GM12878 (cell line): ENCODE results near the gene RASL11A. TPM values are rescaled to one million over a fixed set of nuclear protein-coding genes. Genes with fewer than 3 reads are reported as not detected.

Experiments used
- ATAC-seq: fragments of 200-7000 bp; cut with Tn5 transposase; 3 replicates; pipeline ENCODE4 v1.9.1; 2020; ENCODE audit warnings: mild to moderate bottlenecking, moderate library complexity
- BruUV-seq: library from RNA; stranded (reverse); fragments of 400-500 nt; replicated peaks from 2 replicates; lab custom pipeline; 2021; lab: Mats Ljungman, UMichigan
- CTCF ChIA-PET: fragments of 300-600 bp; sonication (Branson Sonifier 250); formaldehyde crosslinking; extraction: SDS; loops from one replicate; lab custom pipeline; 2021; ENCODE audit warnings: inconsistent platforms; lab: Yijun Ruan, JAX
- POLR2A ChIA-PET: fragments of 350-600 bp; formaldehyde crosslinking; extraction: SDS; loops from one replicate; lab custom pipeline; 2021; ENCODE audit warnings: inconsistent platforms; lab: Charles Lee
- RAD21 ChIA-PET: fragments of 300-600 bp; sonication (Branson Sonifier 250); formaldehyde crosslinking; loops from one replicate; lab custom pipeline; 2023; ENCODE audit warnings: antibody characterized with exemption; ENCODE audit not compliant: unreplicated experiment; lab: Charles Lee
- SMC1A ChIA-PET: fragments of 300-600 bp; sonication (Branson Sonifier 250); formaldehyde crosslinking; loops from one replicate; lab custom pipeline; 2023; ENCODE audit not compliant: unreplicated experiment, uncharacterized antibody; lab: Charles Lee
- DNase-seq: peaks from one replicate; pipeline ENCODE4 v3.0.0-alpha.2; 2011; ENCODE audit warnings: low read depth, low spot score
- FAIRE-seq: peaks from 3 replicates; lab custom pipeline; 2011; peaks lifted over from hg19 to GRCh38; lab: Jason Lieb, UNC
- H2AFZ ChIP-seq: 2 replicates; pipeline ENCODE4 v1.6.0; 2011; ENCODE audit warnings: low read depth, low read length, control low read depth; ENCODE audit not compliant: control insufficient read depth
- H3K27ac ChIP-seq: 2 replicates; pipeline ENCODE4 v1.5.1; 2011; ENCODE audit warnings: control low read depth; ENCODE audit not compliant: control insufficient read depth, insufficient read depth
- H3K27me3 ChIP-seq, 2 experiments: replicated peaks in 1 of 2; 2 replicates each; pipeline versions ENCODE4 v1.6.0 to v1.6.1; 2011; ENCODE audit warnings: low read length in 1 of 2; ENCODE audit not compliant: control insufficient read depth in 2 of 2, insufficient read depth in 2 of 2
- H3K36me3 ChIP-seq, 2 experiments: 2 replicates each; pipeline ENCODE4 v1.5.1; 2011; ENCODE audit warnings: low read length in 1 of 2; ENCODE audit not compliant: control insufficient read depth in 2 of 2, insufficient read depth in 2 of 2
- H3K4me1 ChIP-seq: 2 replicates; pipeline ENCODE4 v1.6.1; 2011; ENCODE audit warnings: mild to moderate bottlenecking, low read length, moderate library complexity, mixed read lengths; ENCODE audit not compliant: control insufficient read depth, insufficient read depth
- H3K4me2 ChIP-seq: 2 replicates; pipeline ENCODE4 v1.6.0; 2011; ENCODE audit warnings: control low read depth; ENCODE audit not compliant: control insufficient read depth, insufficient read depth
- H3K4me3 ChIP-seq: fragments of 200-600 bp; sonication (generic); 2 replicates; pipeline ENCODE4 v1.5.1; 2016
- H3K79me2 ChIP-seq: 2 replicates; pipeline ENCODE4 v1.6.0; 2011; ENCODE audit warnings: low read length; ENCODE audit not compliant: control insufficient read depth, insufficient read depth
- H3K9ac ChIP-seq: 2 replicates; pipeline ENCODE4 v1.8.0; 2011; ENCODE audit warnings: low read length, control low read depth, mixed read lengths; ENCODE audit not compliant: control insufficient read depth, insufficient read depth
- H3K9me3 ChIP-seq: replicated peaks from 3 replicates; pipeline ENCODE4 v1.5.1; 2011; ENCODE audit warnings: mild to moderate bottlenecking, low read length; ENCODE audit not compliant: control insufficient read depth, insufficient read depth
- H4K20me1 ChIP-seq: 2 replicates; pipeline ENCODE4 v1.6.0; 2011; ENCODE audit not compliant: control insufficient read depth, insufficient read depth
- CHD1 ChIP-seq: IDR thresholded peaks from 2 replicates; pipeline ENCODE4 v1.6.1; 2012; ENCODE audit warnings: low read depth, low read length, improper control_type of control experiment
- EED ChIP-seq: sonication (generic); IDR thresholded peaks from 2 replicates; pipeline ENCODE4 v1.6.1; 2016; ENCODE audit warnings: antibody characterized with exemption, low read depth
- JUND ChIP-seq: IDR thresholded peaks from 2 replicates; pipeline ENCODE4 v1.6.1; 2012; ENCODE audit warnings: low read depth, mild to moderate bottlenecking, low read length, improper control_type of control experiment, moderate library complexity
- LARP7 ChIP-seq: fragments of 450-650 bp; IDR thresholded peaks from 2 replicates; pipeline ENCODE4 v1.6.1; 2017; ENCODE audit warnings: mild to moderate bottlenecking
- MYC ChIP-seq: IDR thresholded peaks from 2 replicates; pipeline ENCODE4 v1.6.1; 2011; ENCODE audit warnings: mild to moderate bottlenecking, low read length, moderate library complexity, inconsistent platforms; ENCODE audit not compliant: insufficient read depth, insufficient replicate concordance, insufficient read length, severe bottlenecking
- PML ChIP-seq: IDR thresholded peaks from 2 replicates; pipeline ENCODE4 v1.6.1; 2012; ENCODE audit warnings: low read length, inconsistent platforms
- RAD51 ChIP-seq: fragments of 450-650 bp; IDR thresholded peaks from 2 replicates; pipeline ENCODE4 v1.6.1; 2016; ENCODE audit warnings: moderate library complexity, mild to moderate bottlenecking, inconsistent platforms
- RFX5 ChIP-seq: IDR thresholded peaks from 2 replicates; pipeline ENCODE4 v1.6.1; 2011; ENCODE audit warnings: low read depth, low read length, improper control_type of control experiment
- YY1 ChIP-seq: IDR thresholded peaks from 2 replicates; pipeline ENCODE4 v1.6.1; 2011; ENCODE audit warnings: low read depth, mild to moderate bottlenecking, low read length
- WGBS: methylation state at CpG from one replicate; pipeline ENCODE4 v1.1.6; 2016; ENCODE audit warnings: low lambda C conversion rate; ENCODE audit not compliant: insufficient replicate concordance, insufficient coverage; ENCODE audit errors: missing lambda C conversion rate; 5-methylcytosine and 5-hydroxymethylcytosine counted together
- in situ Hi-C: fragments of 300-500 bp; cut with MboI; formaldehyde crosslinking; loops from 9 replicates; pipeline ENCODE4 v1.14.3; 2018; ENCODE audit warnings: mixed read lengths
- intact Hi-C: fragments of 100-400 bp; cut with micrococcal nuclease; formaldehyde crosslinking; loops from one replicate; pipeline ENCODE4 v1.14.2; 2022; ENCODE audit not compliant: unreplicated experiment
- polyA plus RNA-seq, 11 experiments: library from polyadenylated mRNA; depleted of rRNA in 4 of 11; unstranded in 6 of 11; stranded (reverse) in 5 of 11; fragments of >200 nt; fragmentation: Nextera tagmentation in 4 of 11; fragmentation: Illumina TruSeq in 1 of 11; extraction: Ambion mirVana in 4 of 11; extraction: Trizol in 1 of 11; gene quantifications; 1 replicate in 1 of 11; 2 replicates in 10 of 11; pipeline versions ENCODE4 v1.2.1 to v1.2.3, GENCODE V29; 2011 to 2016; ENCODE audit warnings: inconsistent platforms in 2 of 11, missing spikeins in 2 of 11, low read depth in 1 of 11
- total RNA-seq, 4 experiments: library from RNA; depleted of rRNA in 3 of 4; stranded (reverse); fragments of >200 nt in 3 of 4; fragmentation: Illumina TruSeq in 1 of 4; extraction: Trizol in 1 of 4; gene quantifications; 2 replicates each; pipeline versions ENCODE4 v1.2.1 to v1.2.3, GENCODE V29; 2013 to 2021
- TF ChIP-seq, protein P1 (sequence below): IDR thresholded peaks from 2 replicates; pipeline ENCODE4 v1.6.1; 2011; ENCODE audit warnings: mild to moderate bottlenecking, low read depth, low read length, moderate library complexity; ENCODE audit not compliant: insufficient replicate concordance
- TF ChIP-seq, protein P2 (sequence below): IDR thresholded peaks from 2 replicates; pipeline ENCODE4 v1.6.1; 2011; ENCODE audit warnings: borderline replicate concordance, low read depth, mild to moderate bottlenecking, moderate library complexity, low read length; ENCODE audit not compliant: insufficient read depth, poor library complexity, severe bottlenecking
- TF ChIP-seq, protein P3 (sequence below): fragments of 450-650 bp; IDR thresholded peaks from 2 replicates; pipeline ENCODE4 v1.6.1; 2016; ENCODE audit warnings: mild to moderate bottlenecking

Gene RASL11A
- total and polyA plus RNA-seq, 10 of the 15 experiments (the other 5 are each of a cell fraction or from before 2014, with no cell fraction given) = 0.04 to 1.3 (median 0.41) TPM; not detected in 1

- Histone ChIP-seq H3K79me2 (no peaks in the 10 kb centered on the region), H3K9me3 (no peaks in the 10 kb centered on the region), H3K27me3 (no peaks in the 10 kb centered on the region; a peak in 1 of 4 replicates), H3K27ac (no peak overlapping the region), H4K20me1 (no peaks in the 10 kb centered on the region), H3K9ac (no peak overlapping the region), H3K4me3 (no peak overlapping the region), H3K36me3 (no peaks in the 10 kb centered on the region), H2AFZ (no peak overlapping the region), H3K4me1 (no peaks in the 10 kb centered on the region), H3K4me2 (no peak overlapping the region)
- BruUV-seq = no TSS peak
- intact Hi-C loops = no loop called here
- SMC1A ChIA-PET = interaction anchor here (0.5 kb wide), 1 partner anchor 563 kb away, joined by 3 read pairs; no protein-coding TSS in a partner anchor
- no peak for DNase-seq
- no peak for FAIRE-seq
- ATAC-seq = no peak
- POLR2A ChIA-PET = no interaction called here
- RAD21 ChIA-PET = no interaction called here
- in situ Hi-C loops = no loop called here
- TF ChIP-seq, protein P1, sequence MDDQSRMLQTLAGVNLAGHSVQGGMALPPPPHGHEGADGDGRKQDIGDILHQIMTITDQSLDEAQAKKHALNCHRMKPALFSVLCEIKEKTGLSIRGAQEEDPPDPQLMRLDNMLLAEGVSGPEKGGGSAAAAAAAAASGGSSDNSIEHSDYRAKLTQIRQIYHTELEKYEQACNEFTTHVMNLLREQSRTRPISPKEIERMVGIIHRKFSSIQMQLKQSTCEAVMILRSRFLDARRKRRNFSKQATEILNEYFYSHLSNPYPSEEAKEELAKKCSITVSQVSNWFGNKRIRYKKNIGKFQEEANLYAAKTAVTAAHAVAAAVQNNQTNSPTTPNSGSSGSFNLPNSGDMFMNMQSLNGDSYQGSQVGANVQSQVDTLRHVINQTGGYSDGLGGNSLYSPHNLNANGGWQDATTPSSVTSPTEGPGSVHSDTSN = no peak
- TF ChIP-seq RAD51 = no peak
- TF ChIP-seq EED = no peak
- no peak for TF ChIP-seq JUND
- no peak for TF ChIP-seq PML
- no peak for TF ChIP-seq MYC
- TF ChIP-seq YY1 = no peak
- no peak for TF ChIP-seq CHD1
- TF ChIP-seq LARP7 = no peak
- no peak for TF ChIP-seq RFX5
- TF ChIP-seq, protein P2, sequence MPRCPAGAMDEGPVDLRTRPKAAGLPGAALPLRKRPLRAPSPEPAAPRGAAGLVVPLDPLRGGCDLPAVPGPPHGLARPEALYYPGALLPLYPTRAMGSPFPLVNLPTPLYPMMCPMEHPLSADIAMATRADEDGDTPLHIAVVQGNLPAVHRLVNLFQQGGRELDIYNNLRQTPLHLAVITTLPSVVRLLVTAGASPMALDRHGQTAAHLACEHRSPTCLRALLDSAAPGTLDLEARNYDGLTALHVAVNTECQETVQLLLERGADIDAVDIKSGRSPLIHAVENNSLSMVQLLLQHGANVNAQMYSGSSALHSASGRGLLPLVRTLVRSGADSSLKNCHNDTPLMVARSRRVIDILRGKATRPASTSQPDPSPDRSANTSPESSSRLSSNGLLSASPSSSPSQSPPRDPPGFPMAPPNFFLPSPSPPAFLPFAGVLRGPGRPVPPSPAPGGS = no peak
- TF ChIP-seq, protein P3, sequence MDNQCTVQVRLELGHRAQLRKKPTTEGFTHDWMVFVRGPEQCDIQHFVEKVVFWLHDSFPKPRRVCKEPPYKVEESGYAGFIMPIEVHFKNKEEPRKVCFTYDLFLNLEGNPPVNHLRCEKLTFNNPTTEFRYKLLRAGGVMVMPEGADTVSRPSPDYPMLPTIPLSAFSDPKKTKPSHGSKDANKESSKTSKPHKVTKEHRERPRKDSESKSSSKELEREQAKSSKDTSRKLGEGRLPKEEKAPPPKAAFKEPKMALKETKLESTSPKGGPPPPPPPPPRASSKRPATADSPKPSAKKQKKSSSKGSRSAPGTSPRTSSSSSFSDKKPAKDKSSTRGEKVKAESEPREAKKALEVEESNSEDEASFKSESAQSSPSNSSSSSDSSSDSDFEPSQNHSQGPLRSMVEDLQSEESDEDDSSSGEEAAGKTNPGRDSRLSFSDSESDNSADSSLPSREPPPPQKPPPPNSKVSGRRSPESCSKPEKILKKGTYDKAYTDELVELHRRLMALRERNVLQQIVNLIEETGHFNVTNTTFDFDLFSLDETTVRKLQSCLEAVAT = no peak
- 0% methylated on average over 2 of the region's 2 CpGs for WGBS
- CTCF ChIA-PET = interaction anchor here (0.7 to 1.6 kb wide), 2 partner anchors 28 to 39 kb away, joined by 3 read pairs; no protein-coding TSS in a partner anchor
These were observed 40.3 kb downstream of the RASL11A start for GRCh38 chr13:27310946-27311345.
